ENCODE results near the gene RRP36. TPM values are rescaled to one million over a fixed set of nuclear protein-coding genes. Genes with fewer than 3 reads are reported as not detected.
A peak's percentile ranks its signal among the peaks of the same experiment; 100 is the strongest.

The RRP36 gene, protein sequence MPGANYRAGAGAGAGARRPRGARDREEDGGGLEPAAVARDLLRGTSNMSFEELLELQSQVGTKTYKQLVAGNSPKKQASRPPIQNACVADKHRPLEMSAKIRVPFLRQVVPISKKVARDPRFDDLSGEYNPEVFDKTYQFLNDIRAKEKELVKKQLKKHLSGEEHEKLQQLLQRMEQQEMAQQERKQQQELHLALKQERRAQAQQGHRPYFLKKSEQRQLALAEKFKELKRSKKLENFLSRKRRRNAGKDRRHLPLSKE
- 35.3 TPM for total RNA-seq
- long read RNA-seq, transcript RRP36-201 (7 exons, 1,159 nt): major isoform, 32 of 44 reads
- long read RNA-seq, partial matches to known transcripts: 2 of 44 reads
- long read RNA-seq, other reads (novel, unspliced or antisense): 9 of 44 reads

DNA sequence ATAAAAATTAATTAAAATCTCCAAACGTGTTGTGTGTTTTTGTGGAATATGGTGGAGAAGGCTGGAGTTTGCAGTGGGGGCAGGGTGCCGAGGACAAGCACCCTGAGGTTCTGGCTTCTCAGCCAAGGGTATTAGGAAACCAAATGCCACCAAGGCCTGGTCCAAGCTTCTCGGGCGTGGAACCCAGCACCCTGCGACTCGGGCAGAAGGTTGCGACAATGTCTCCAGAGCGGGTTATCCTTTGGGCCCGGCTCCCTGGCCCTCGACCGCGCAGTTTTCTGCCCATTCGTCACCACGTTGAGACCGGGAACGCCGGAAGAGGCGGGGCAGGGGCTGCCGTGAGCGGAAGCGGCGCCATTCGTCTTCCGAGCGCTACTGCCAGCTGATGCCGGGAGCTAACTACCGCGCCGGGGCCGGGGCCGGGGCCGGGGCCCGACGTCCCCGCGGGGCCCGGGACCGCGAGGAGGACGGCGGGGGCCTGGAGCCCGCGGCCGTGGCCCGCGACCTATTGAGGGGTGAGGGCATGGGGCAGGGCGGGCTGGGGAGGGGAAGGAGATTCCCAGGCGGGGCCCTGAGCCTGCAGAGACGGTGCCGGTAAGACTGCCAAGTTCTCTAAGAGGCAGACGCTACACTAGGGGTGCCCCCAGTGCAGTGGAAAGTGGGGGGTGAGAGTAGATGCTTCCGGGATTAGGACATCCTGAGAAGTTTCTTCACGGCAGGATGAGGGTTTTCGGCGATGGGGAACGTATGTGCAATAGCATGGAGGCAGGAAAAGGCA, at the start of gene RRP36:
RRP36 (plus strand) TSS at position 354 of the 778 bp plus-strand sequence; CDS start at position 386, 32 bp downstream.
- Histone ChIP-seq H3K9me3 (no peaks in the 10 kb centered on the region), H3K36me3 (peaks cover 56% of the 10 kb centered on the region), H3K4me3 (peak within 1 kb of the TSS; percentile 99), H3K27me3 (ENCODE audit: low read depth) (no peaks in the 10 kb centered on the region), H3K4me1 (peaks cover 33% of the 10 kb centered on the region), H3K27ac (peak within 1 kb of the TSS; percentile 89)
- intact Hi-C loops (cut with DNase I): no loop called here
- peak; percentile 91 for DNase-seq
- peak; percentile 88 to 97 for ATAC-seq
- TF ChIP-seq, protein P1, sequence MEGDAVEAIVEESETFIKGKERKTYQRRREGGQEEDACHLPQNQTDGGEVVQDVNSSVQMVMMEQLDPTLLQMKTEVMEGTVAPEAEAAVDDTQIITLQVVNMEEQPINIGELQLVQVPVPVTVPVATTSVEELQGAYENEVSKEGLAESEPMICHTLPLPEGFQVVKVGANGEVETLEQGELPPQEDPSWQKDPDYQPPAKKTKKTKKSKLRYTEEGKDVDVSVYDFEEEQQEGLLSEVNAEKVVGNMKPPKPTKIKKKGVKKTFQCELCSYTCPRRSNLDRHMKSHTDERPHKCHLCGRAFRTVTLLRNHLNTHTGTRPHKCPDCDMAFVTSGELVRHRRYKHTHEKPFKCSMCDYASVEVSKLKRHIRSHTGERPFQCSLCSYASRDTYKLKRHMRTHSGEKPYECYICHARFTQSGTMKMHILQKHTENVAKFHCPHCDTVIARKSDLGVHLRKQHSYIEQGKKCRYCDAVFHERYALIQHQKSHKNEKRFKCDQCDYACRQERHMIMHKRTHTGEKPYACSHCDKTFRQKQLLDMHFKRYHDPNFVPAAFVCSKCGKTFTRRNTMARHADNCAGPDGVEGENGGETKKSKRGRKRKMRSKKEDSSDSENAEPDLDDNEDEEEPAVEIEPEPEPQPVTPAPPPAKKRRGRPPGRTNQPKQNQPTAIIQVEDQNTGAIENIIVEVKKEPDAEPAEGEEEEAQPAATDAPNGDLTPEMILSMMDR (IDR thresholded peaks at IDR 0.05): no peak

DNA sequence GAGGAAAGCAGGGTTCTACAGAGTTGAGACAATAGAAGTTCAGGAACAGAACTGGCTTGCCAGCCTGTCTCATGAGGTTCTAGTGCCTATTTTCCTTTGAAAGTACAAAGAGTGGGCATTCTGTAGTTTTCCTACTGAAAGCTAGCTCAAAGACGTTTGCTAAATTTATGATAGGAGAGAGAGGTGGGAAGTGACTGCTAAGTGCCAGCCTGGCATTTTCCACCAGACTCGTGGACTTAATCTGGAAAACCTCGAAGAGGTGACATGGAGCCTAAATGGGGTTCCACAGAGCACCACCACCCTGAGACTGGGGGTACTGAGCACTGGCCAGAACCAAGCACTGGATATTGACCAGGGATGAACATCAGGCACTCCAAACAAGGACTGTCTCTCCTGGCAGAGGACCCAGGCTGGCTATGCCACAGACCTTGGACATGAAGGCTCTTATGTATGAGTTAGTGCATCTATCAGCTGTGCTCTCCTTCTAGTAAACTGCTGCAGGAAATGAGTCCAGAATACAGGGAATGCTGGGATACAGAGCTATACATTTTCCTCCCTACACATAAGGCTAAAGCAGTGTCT, 49.6 kb upstream of the RRP36 start:
- intact Hi-C loops (cut with DNase I): no loop called here
- DNase-seq: no peak
- TF ChIP-seq, protein P1 (IDR thresholded peaks at IDR 0.05): no peak
- no peak for ATAC-seq
- H3K27me3 ChIP-seq (ENCODE audit: low read depth): no peaks in the 10 kb centered on the region
- no peak overlapping the region for H3K27ac ChIP-seq
- no peaks in the 10 kb centered on the region for H3K4me1 ChIP-seq
- H3K36me3 ChIP-seq: peaks cover 37% of the 10 kb centered on the region
- H3K9me3 ChIP-seq: no peaks in the 10 kb centered on the region
- no peak overlapping the region for H3K4me3 ChIP-seq

DNA sequence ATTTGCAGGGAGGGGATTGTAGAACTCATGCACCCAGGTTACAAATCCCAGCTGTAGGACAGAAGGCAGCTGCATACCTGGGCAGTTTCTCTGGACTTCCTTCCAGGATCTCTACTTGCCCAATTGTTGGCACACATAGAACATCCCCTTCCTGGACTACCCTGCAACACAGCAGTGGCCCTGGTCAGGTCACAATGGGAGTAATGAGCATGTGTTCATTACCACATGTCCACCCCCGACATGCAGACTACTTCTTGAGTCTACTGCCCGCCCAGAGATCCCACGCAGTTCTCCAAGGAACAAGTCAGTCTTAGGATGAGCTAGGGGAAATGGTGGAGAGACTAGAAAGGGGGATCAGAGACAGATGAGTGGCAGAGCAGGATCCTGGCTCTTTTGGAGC, 47.5 kb upstream of the RRP36 start:
- H3K36me3 ChIP-seq: peaks cover 18% of the 10 kb centered on the region
- DNase-seq (no peak), ATAC-seq (peak in 1 of 2 donors; percentile 14)
- no peaks in the 10 kb centered on the region for H3K27me3 ChIP-seq (ENCODE audit: low read depth)
- TF ChIP-seq, protein P1 (IDR thresholded peaks at IDR 0.05): no peak
- H3K9me3 ChIP-seq: no peaks in the 10 kb centered on the region
- no peak overlapping the region for H3K27ac ChIP-seq
- intact Hi-C loops (cut with DNase I): no loop called here
- H3K4me1 ChIP-seq: peaks cover 13% of the 10 kb centered on the region
- H3K4me3 ChIP-seq: no peak overlapping the region

DNA sequence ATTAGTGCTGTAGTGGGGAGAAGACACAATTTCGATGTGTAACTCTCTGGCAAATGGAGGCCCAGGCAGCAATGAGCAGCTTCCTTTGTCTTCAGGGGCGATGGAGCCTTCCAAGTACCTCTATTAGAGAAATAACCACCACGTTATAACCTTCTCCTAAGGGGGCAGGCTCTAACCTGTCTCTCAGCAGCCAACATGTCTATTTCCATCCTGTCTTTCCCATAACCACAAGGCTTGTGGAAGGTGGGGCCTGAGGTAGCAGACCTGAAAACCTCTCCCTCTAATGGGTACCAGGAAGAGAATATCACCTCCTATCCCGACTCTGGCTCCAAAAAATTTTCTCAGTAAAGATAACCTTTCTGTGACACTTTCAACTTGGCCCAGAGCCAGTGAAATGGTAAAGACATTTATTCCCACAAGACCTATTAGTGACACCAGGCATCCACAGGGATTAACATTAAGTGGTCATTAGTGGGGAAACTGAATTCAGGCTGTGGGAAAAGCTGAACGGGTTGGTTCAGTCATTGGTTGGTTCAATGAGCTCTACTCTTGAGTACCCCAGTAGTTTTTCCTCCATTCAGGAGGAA, 46.4 kb upstream of the RRP36 start:
- intact Hi-C loops (cut with DNase I): no loop called here
- no peaks in the 10 kb centered on the region for H3K9me3 ChIP-seq

GRCh38 chr6:42978487-42978838, 43.0 kb upstream of the RRP36 start:
- TF ChIP-seq, protein P1 (IDR thresholded peaks at IDR 0.05): no peak
- Histone ChIP-seq H3K27me3 (ENCODE audit: low read depth) (no peaks in the 10 kb centered on the region), H3K4me1 (peaks cover 23% of the 10 kb centered on the region), H3K9me3 (no peaks in the 10 kb centered on the region), H3K36me3 (peaks cover 5% of the 10 kb centered on the region), H3K4me3 (peak overlapping the region; percentile 88), H3K27ac (peak overlapping the region; percentile 92)
- peak; percentile 38 to 50 for ATAC-seq
- peak; percentile 57 for DNase-seq
- intact Hi-C loops (cut with DNase I): no loop called here

More for the DNA sequence above, 46.4 kb upstream of the RRP36 start:
- peaks cover 20% of the 10 kb centered on the region for H3K4me1 ChIP-seq
- H3K4me3 ChIP-seq: no peak overlapping the region
- no peaks in the 10 kb centered on the region for H3K27me3 ChIP-seq (ENCODE audit: low read depth)
- H3K36me3 ChIP-seq: peaks cover 9% of the 10 kb centered on the region
- no peak for ATAC-seq
- H3K27ac ChIP-seq: no peak overlapping the region
- DNase-seq: no peak
- TF ChIP-seq, protein P1 (IDR thresholded peaks at IDR 0.05): no peak

All from lower lobe of right lung (tissue), 2 donors.